ENCODE data around the gene FRS2. TPM values are rescaled to one million over a fixed set of nuclear protein-coding genes. Genes with fewer than 3 reads are reported as not detected.

The FRS2 gene, protein sequence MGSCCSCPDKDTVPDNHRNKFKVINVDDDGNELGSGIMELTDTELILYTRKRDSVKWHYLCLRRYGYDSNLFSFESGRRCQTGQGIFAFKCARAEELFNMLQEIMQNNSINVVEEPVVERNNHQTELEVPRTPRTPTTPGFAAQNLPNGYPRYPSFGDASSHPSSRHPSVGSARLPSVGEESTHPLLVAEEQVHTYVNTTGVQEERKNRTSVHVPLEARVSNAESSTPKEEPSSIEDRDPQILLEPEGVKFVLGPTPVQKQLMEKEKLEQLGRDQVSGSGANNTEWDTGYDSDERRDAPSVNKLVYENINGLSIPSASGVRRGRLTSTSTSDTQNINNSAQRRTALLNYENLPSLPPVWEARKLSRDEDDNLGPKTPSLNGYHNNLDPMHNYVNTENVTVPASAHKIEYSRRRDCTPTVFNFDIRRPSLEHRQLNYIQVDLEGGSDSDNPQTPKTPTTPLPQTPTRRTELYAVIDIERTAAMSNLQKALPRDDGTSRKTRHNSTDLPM
- 5.0 TPM for polyA plus RNA-seq (2012; ENCODE audit: low read depth, missing spikeins)

DNA sequence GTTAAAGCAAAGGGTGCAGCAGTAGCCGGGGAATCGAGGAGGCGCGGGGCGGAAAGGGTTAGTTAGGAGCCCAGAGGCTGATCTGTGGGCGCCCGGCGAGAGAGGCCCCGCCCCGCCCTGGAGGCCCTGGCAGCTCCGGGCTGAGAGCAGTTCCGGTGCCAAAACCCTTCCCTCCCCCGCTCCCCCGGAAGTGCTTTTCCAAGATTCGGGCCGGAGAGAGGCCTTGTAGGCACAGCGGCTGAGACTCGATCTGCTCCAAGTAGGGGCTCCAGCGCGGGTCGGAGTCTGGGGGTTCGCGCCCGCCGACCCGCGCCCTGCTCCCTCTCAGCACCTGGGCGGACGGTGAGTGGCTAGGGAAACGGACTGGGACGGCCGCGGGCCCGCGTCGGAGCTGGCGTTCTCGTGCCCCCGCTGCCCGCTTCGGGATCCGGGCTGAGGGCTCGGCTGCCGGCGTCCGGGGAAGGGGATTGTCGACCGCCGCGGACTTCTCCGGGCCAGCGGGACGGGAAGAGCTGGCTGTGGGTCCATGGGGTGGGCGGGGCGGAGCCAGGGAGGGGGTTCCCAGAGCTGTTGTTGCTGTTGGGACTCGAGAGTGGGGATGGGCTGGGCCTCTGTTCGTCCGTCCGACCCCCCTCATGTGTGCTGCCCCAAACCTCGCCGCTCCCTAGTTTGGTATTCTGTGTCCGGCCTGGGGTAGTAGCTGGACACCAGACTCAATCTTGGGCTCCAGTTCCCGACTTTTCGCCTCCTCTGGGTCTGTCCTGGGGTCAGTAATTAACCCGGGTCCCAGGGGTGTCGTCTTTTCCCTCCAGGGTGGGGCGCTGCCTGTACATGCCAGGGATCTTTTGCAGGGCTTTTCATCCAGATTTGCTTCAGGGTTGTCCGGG lies at the start of gene FRS2:
FRS2 (plus strand) TSS at position 200 of the 887 bp plus-strand sequence. CDS start 98,643 bp downstream, outside the sequence.
- FAIRE-seq, result peak; percentile 85
- peak; percentile 88 for DNase-seq (ENCODE audit: insufficient read length, low spot score)
- TF ChIP-seq POU2F2 (IDR thresholded peaks at IDR 0.05; ENCODE audit: low read depth, low read length) (no peak), SPI1 (IDR thresholded peaks at IDR 0.05; ENCODE audit: low read depth, low read length) (0 out of 2 replicates have a peak, but pooled peaks have one; percentile 4), POLR2AphosphoS5 (IDR thresholded peaks at IDR 0.05; ENCODE audit: low read depth, low read length) (peak; percentile 72; the same call in 1 of the 2 replicates), POLR2A (IDR thresholded peaks at IDR 0.05; ENCODE audit: low read depth, low read length) (peak; percentile 72), PAX5 (IDR thresholded peaks at IDR 0.05; ENCODE audit: insufficient read depth, low read length, severe bottlenecking) (no peak), TAF1 (IDR thresholded peaks at IDR 0.05; ENCODE audit: low read depth, low read length) (peak; percentile 64)

DNA sequence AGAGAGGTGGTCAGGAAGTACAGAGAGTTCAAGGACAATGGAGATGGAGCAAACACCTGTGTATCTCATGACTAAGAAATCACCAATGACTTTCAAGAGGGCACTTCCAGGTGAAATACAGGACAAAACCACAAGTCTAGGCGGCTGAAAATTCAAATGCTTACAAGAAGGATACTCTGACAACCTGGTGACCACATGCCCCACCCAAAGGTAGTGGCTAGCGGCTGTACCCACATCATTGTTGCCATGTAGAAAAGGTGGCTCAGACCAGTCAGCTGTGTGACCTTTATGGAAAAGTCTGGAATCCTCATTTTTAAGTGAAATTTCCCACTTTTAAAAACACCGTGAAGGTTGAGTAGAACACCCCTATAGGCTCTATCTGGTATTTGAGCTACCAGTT lies 48.6 kb upstream of the FRS2 start:
- TF ChIP-seq TAF1 (IDR thresholded peaks at IDR 0.05; ENCODE audit: low read depth, low read length) (no peak), SPI1 (IDR thresholded peaks at IDR 0.05; ENCODE audit: low read depth, low read length) (no peak)
- DNase-seq (ENCODE audit: insufficient read length, low spot score) (no peak), FAIRE-seq (no peak)

- FAIRE-seq (no peak), DNase-seq (ENCODE audit: insufficient read length, low spot score) (no peak)
- no peak for TF ChIP-seq POU2F2 (IDR thresholded peaks at IDR 0.05; ENCODE audit: low read depth, low read length)
- no peak for TF ChIP-seq PAX5 (IDR thresholded peaks at IDR 0.05; ENCODE audit: insufficient read depth, low read length, severe bottlenecking)
- no peak for TF ChIP-seq POLR2A (IDR thresholded peaks at IDR 0.05; ENCODE audit: low read depth, low read length)
- no peak for TF ChIP-seq TAF1 (IDR thresholded peaks at IDR 0.05; ENCODE audit: low read depth, low read length)
- no peak for TF ChIP-seq POLR2AphosphoS5 (IDR thresholded peaks at IDR 0.05; ENCODE audit: low read depth, low read length)
- no peak for TF ChIP-seq SPI1 (IDR thresholded peaks at IDR 0.05; ENCODE audit: low read depth, low read length)
Measured at GRCh38 chr12:69423037-69423905, 46.9 kb upstream of the FRS2 start.

DNA sequence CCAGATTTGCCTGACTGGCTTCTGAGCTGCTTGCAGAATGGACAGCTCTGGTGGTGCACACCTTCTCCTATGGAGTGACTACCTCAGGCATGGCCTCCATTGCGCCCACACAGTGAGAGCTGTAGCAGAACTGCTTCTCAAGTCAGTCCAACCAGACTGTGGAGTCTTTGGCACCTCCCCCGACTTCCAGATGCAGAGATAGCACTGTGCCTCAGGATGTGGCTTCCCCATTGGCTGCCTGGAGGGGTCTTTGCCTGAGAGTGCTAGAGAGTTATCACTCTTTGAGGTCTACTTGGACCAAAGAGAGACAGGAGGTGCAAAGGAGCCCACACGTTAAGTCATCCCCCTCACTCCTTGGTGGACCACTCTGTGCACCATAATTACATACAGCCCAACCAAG lies 44.8 kb upstream of the FRS2 start:
- DNase-seq (ENCODE audit: insufficient read length, low spot score), result no peak
- TF ChIP-seq POLR2A (IDR thresholded peaks at IDR 0.05; ENCODE audit: low read depth, low read length) (no peak), TAF1 (IDR thresholded peaks at IDR 0.05; ENCODE audit: low read depth, low read length) (no peak), SPI1 (IDR thresholded peaks at IDR 0.05; ENCODE audit: low read depth, low read length) (no peak), POLR2AphosphoS5 (IDR thresholded peaks at IDR 0.05; ENCODE audit: low read depth, low read length) (no peak), PAX5 (IDR thresholded peaks at IDR 0.05; ENCODE audit: insufficient read depth, low read length, severe bottlenecking) (no peak), POU2F2 (IDR thresholded peaks at IDR 0.05; ENCODE audit: low read depth, low read length) (no peak)
- no peak for FAIRE-seq

DNA sequence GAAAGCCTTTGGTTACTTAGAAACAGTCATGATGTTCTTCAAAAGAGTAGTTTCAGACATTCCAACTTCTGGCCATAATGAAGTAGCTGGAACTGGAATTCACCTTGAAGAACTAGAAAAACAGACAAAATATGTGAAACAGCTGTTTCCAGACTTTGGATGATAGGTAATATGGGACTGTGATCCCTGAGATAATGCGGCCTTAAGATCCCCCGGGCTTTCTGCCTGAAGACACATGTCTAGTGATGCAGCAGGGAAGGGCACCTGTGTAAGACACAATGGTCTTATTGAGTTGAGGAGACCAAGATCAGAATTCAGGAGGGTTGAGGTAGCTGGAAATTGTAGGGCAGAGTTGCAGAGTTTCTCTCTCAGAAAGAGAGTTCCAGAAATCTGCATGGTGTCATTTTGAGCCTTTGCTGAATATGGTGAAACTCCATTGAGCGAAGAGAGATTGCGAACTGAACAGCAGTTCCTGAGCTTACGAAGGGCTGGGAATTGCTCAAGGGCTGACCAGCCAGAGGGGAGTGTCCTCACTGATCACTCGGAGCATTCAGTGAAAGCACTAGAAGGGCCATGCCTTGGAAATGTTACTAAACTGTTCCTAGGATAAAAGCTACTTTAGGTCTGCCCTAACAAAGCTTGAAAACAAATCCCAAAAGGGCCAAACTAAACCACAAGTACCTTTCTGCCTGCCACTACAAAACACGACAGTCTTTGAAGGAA lies 41.7 kb upstream of the FRS2 start:
- TF ChIP-seq POLR2A (IDR thresholded peaks at IDR 0.05; ENCODE audit: low read depth, low read length) (no peak), SPI1 (IDR thresholded peaks at IDR 0.05; ENCODE audit: low read depth, low read length) (no peak), POU2F2 (IDR thresholded peaks at IDR 0.05; ENCODE audit: low read depth, low read length) (no peak), TAF1 (IDR thresholded peaks at IDR 0.05; ENCODE audit: low read depth, low read length) (no peak), PAX5 (IDR thresholded peaks at IDR 0.05; ENCODE audit: insufficient read depth, low read length, severe bottlenecking) (no peak), POLR2AphosphoS5 (IDR thresholded peaks at IDR 0.05; ENCODE audit: low read depth, low read length) (no peak)
- no peak for DNase-seq (ENCODE audit: insufficient read length, low spot score)
- FAIRE-seq, result no peak

DNA sequence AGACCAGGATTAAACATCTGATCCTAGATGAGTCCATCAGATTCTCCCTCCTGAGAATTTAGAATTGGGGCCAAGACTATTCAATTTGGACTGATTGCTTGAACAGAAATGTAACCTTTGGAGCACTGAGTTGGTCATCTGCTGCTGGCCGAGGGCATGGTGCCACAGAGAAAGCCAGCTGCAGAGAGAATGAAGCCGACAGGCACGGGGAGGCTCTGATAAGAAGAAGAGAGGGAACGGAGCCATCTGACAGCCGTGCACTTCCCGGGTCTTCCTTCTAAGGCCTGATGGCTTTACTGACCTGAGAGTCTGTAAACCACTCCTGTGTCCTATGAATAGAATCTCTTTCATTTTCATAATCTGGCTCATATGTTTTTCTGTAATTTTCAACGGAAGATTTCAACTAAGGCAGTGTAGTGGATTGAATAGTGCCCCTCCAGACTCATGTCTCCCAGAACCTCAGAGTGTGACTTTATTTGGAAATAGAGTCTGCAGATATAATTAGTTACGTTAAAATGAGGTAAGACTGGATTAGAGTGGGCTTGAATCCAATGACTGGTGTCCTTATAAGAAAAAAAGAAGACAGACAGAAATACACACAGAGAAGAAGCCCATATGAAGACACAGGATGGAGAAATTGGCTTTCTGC lies 39.1 kb upstream of the FRS2 start:
- TF ChIP-seq POLR2A (IDR thresholded peaks at IDR 0.05; ENCODE audit: low read depth, low read length), result no peak
- no peak for TF ChIP-seq TAF1 (IDR thresholded peaks at IDR 0.05; ENCODE audit: low read depth, low read length)
- TF ChIP-seq POU2F2 (IDR thresholded peaks at IDR 0.05; ENCODE audit: low read depth, low read length), result no peak
- TF ChIP-seq POLR2AphosphoS5 (IDR thresholded peaks at IDR 0.05; ENCODE audit: low read depth, low read length), result no peak
- FAIRE-seq (no peak), DNase-seq (ENCODE audit: insufficient read length, low spot score) (no peak)

- DNase-seq (ENCODE audit: insufficient read length, low spot score) (no peak), FAIRE-seq (no peak)
- TF ChIP-seq POLR2AphosphoS5 (IDR thresholded peaks at IDR 0.05; ENCODE audit: low read depth, low read length) (no peak), TAF1 (IDR thresholded peaks at IDR 0.05; ENCODE audit: low read depth, low read length) (no peak), PAX5 (IDR thresholded peaks at IDR 0.05; ENCODE audit: insufficient read depth, low read length, severe bottlenecking) (no peak), SPI1 (IDR thresholded peaks at IDR 0.05; ENCODE audit: low read depth, low read length) (no peak), POLR2A (IDR thresholded peaks at IDR 0.05; ENCODE audit: low read depth, low read length) (no peak), POU2F2 (IDR thresholded peaks at IDR 0.05; ENCODE audit: low read depth, low read length) (no peak)
Measured at GRCh38 chr12:69431591-69432222, 38.5 kb upstream of the FRS2 start.

All from GM12891 (cell line).